GM12878 (cell line): ENCODE measurements around the gene AXIN1. TPM values are rescaled to one million over a fixed set of nuclear protein-coding genes. Genes with fewer than 3 reads are reported as not detected.

Experiments
- ATAC-seq: fragments of 200-7000 bp; cut with Tn5 transposase; 3 replicates; pipeline ENCODE4 v1.9.1; 2020; ENCODE audit warnings: mild to moderate bottlenecking, moderate library complexity
- BruUV-seq: library from RNA; stranded (reverse); fragments of 400-500 nt; replicated peaks from 2 replicates; lab custom pipeline; 2021; lab: Mats Ljungman, UMichigan
- CTCF ChIA-PET: fragments of 300-600 bp; sonication (Branson Sonifier 250); formaldehyde crosslinking; extraction: SDS; loops from one replicate; lab custom pipeline; 2021; ENCODE audit warnings: inconsistent platforms; lab: Yijun Ruan, JAX
- POLR2A ChIA-PET: fragments of 350-600 bp; formaldehyde crosslinking; extraction: SDS; loops from one replicate; lab custom pipeline; 2021; ENCODE audit warnings: inconsistent platforms; lab: Charles Lee
- RAD21 ChIA-PET: fragments of 300-600 bp; sonication (Branson Sonifier 250); formaldehyde crosslinking; loops from one replicate; lab custom pipeline; 2023; ENCODE audit warnings: antibody characterized with exemption; ENCODE audit not compliant: unreplicated experiment; lab: Charles Lee
- SMC1A ChIA-PET: fragments of 300-600 bp; sonication (Branson Sonifier 250); formaldehyde crosslinking; loops from one replicate; lab custom pipeline; 2023; ENCODE audit not compliant: unreplicated experiment, uncharacterized antibody; lab: Charles Lee
- DNase-seq: peaks from one replicate; pipeline ENCODE4 v3.0.0-alpha.2; 2011; ENCODE audit warnings: low read depth, low spot score
- FAIRE-seq: peaks from 3 replicates; lab custom pipeline; 2011; peaks lifted over from hg19 to GRCh38; lab: Jason Lieb, UNC
- H2AFZ ChIP-seq: 2 replicates; pipeline ENCODE4 v1.6.0; 2011; ENCODE audit warnings: low read depth, low read length, control low read depth; ENCODE audit not compliant: control insufficient read depth
- H3K27ac ChIP-seq: 2 replicates; pipeline ENCODE4 v1.5.1; 2011; ENCODE audit warnings: control low read depth; ENCODE audit not compliant: control insufficient read depth, insufficient read depth
- H3K27me3 ChIP-seq, 2 experiments: replicated peaks in 1 of 2; 2 replicates each; pipeline versions ENCODE4 v1.6.0 to v1.6.1; 2011; ENCODE audit warnings: low read length in 1 of 2; ENCODE audit not compliant: control insufficient read depth in 2 of 2, insufficient read depth in 2 of 2
- H3K36me3 ChIP-seq, 2 experiments: 2 replicates each; pipeline ENCODE4 v1.5.1; 2011; ENCODE audit warnings: low read length in 1 of 2; ENCODE audit not compliant: control insufficient read depth in 2 of 2, insufficient read depth in 2 of 2
- H3K4me1 ChIP-seq: 2 replicates; pipeline ENCODE4 v1.6.1; 2011; ENCODE audit warnings: mild to moderate bottlenecking, low read length, moderate library complexity, mixed read lengths; ENCODE audit not compliant: control insufficient read depth, insufficient read depth
- H3K4me2 ChIP-seq: 2 replicates; pipeline ENCODE4 v1.6.0; 2011; ENCODE audit warnings: control low read depth; ENCODE audit not compliant: control insufficient read depth, insufficient read depth
- H3K4me3 ChIP-seq: fragments of 200-600 bp; sonication (generic); 2 replicates; pipeline ENCODE4 v1.5.1; 2016
- H3K79me2 ChIP-seq: 2 replicates; pipeline ENCODE4 v1.6.0; 2011; ENCODE audit warnings: low read length; ENCODE audit not compliant: control insufficient read depth, insufficient read depth
- H3K9ac ChIP-seq: 2 replicates; pipeline ENCODE4 v1.8.0; 2011; ENCODE audit warnings: low read length, control low read depth, mixed read lengths; ENCODE audit not compliant: control insufficient read depth, insufficient read depth
- H3K9me3 ChIP-seq: replicated peaks from 3 replicates; pipeline ENCODE4 v1.5.1; 2011; ENCODE audit warnings: mild to moderate bottlenecking, low read length; ENCODE audit not compliant: control insufficient read depth, insufficient read depth
- H4K20me1 ChIP-seq: 2 replicates; pipeline ENCODE4 v1.6.0; 2011; ENCODE audit not compliant: control insufficient read depth, insufficient read depth
- CBX5 ChIP-seq: sonication (generic); IDR thresholded peaks from 2 replicates; pipeline ENCODE4 v1.6.1; 2016; ENCODE audit warnings: low read depth, moderate library complexity, mild to moderate bottlenecking, inconsistent platforms
- ESRRA ChIP-seq: IDR thresholded peaks from 2 replicates; pipeline ENCODE4 v1.6.1; 2012; ENCODE audit warnings: mild to moderate bottlenecking, low read length, improper control_type of control experiment
- EZH2 ChIP-seq: IDR thresholded peaks from 2 replicates; pipeline ENCODE4 v1.6.1; 2012; ENCODE audit warnings: low read depth, mild to moderate bottlenecking, control low read depth, inconsistent platforms, low read length, borderline replicate concordance; ENCODE audit not compliant: control insufficient read depth
- HDGF ChIP-seq: fragments of 450-650 bp; IDR thresholded peaks from 2 replicates; pipeline ENCODE4 v1.6.1; 2016; ENCODE audit warnings: antibody characterized with exemption
- NR2C1 ChIP-seq: fragments of 450-650 bp; IDR thresholded peaks from 2 replicates; pipeline ENCODE4 v1.6.1; 2017; ENCODE audit warnings: antibody characterized with exemption, mild to moderate bottlenecking, moderate library complexity
- SMAD1 ChIP-seq: fragments of 450-650 bp; IDR thresholded peaks from 2 replicates; pipeline ENCODE4 v1.6.1; 2018; ENCODE audit warnings: mild to moderate bottlenecking, low read depth; ENCODE audit not compliant: partially characterized antibody
- STAT3 ChIP-seq: IDR thresholded peaks from 2 replicates; pipeline ENCODE4 v1.6.1; 2011; ENCODE audit warnings: low read depth, low read length, improper control_type of control experiment
- USF2 ChIP-seq: IDR thresholded peaks from 2 replicates; pipeline ENCODE4 v1.6.1; 2011; ENCODE audit warnings: low read depth, low read length, improper control_type of control experiment, borderline replicate concordance
- ZBTB4 ChIP-seq: fragments of 450-650 bp; formaldehyde crosslinking; IDR thresholded peaks from 2 replicates; pipeline ENCODE4 v1.4.0; 2022; ENCODE audit warnings: mild to moderate bottlenecking, moderate library complexity
- ZNF687 ChIP-seq: fragments of 450-650 bp; IDR thresholded peaks from 2 replicates; pipeline ENCODE4 v1.6.1; 2017; ENCODE audit warnings: mild to moderate bottlenecking, moderate library complexity
- WGBS: methylation state at CpG from one replicate; pipeline ENCODE4 v1.1.6; 2016; ENCODE audit warnings: low lambda C conversion rate; ENCODE audit not compliant: insufficient replicate concordance, insufficient coverage; ENCODE audit errors: missing lambda C conversion rate; 5-methylcytosine and 5-hydroxymethylcytosine counted together
- in situ Hi-C: fragments of 300-500 bp; cut with MboI; formaldehyde crosslinking; loops from 9 replicates; pipeline ENCODE4 v1.14.3; 2018; ENCODE audit warnings: mixed read lengths
- intact Hi-C: fragments of 100-400 bp; cut with micrococcal nuclease; formaldehyde crosslinking; loops from one replicate; pipeline ENCODE4 v1.14.2; 2022; ENCODE audit not compliant: unreplicated experiment
- polyA plus RNA-seq, 11 experiments: library from polyadenylated mRNA; depleted of rRNA in 4 of 11; unstranded in 6 of 11; stranded (reverse) in 5 of 11; fragments of >200 nt; fragmentation: Nextera tagmentation in 4 of 11; fragmentation: Illumina TruSeq in 1 of 11; extraction: Ambion mirVana in 4 of 11; extraction: Trizol in 1 of 11; gene quantifications; 1 replicate in 1 of 11; 2 replicates in 10 of 11; pipeline versions ENCODE4 v1.2.1 to v1.2.3, GENCODE V29; 2011 to 2016; ENCODE audit warnings: inconsistent platforms in 2 of 11, missing spikeins in 2 of 11, low read depth in 1 of 11
- total RNA-seq, 4 experiments: library from RNA; depleted of rRNA in 3 of 4; stranded (reverse); fragments of >200 nt in 3 of 4; fragmentation: Illumina TruSeq in 1 of 4; extraction: Trizol in 1 of 4; gene quantifications; 2 replicates each; pipeline versions ENCODE4 v1.2.1 to v1.2.3, GENCODE V29; 2013 to 2021
- TF ChIP-seq, protein P1 (sequence below): fragments of 450-650 bp; IDR thresholded peaks from 2 replicates; pipeline ENCODE4 v1.6.1; 2016; ENCODE audit warnings: mild to moderate bottlenecking
- TF ChIP-seq, protein P2 (sequence below): IDR thresholded peaks from 2 replicates; pipeline ENCODE4 v1.6.1; 2012; ENCODE audit warnings: low read depth, low read length, improper control_type of control experiment

The AXIN1 gene
- total and polyA plus RNA-seq, 10 of the 15 experiments (the other 5 are each of a cell fraction or from before 2014, with no cell fraction given): 0.26 to 27.1 (median 7.7) TPM

- TF ChIP-seq HDGF (no peak), ZBTB4 (CRISPR knock-in tag) (no peak), STAT3 (no peak), CBX5 (no peak)
- TF ChIP-seq, protein P1, sequence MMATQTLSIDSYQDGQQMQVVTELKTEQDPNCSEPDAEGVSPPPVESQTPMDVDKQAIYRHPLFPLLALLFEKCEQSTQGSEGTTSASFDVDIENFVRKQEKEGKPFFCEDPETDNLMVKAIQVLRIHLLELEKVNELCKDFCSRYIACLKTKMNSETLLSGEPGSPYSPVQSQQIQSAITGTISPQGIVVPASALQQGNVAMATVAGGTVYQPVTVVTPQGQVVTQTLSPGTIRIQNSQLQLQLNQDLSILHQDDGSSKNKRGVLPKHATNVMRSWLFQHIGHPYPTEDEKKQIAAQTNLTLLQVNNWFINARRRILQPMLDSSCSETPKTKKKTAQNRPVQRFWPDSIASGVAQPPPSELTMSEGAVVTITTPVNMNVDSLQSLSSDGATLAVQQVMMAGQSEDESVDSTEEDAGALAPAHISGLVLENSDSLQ: no peak
Observed at GRCh38 chr16:321532-321931, 31.0 kb downstream of the AXIN1 start (continued).

DNA sequence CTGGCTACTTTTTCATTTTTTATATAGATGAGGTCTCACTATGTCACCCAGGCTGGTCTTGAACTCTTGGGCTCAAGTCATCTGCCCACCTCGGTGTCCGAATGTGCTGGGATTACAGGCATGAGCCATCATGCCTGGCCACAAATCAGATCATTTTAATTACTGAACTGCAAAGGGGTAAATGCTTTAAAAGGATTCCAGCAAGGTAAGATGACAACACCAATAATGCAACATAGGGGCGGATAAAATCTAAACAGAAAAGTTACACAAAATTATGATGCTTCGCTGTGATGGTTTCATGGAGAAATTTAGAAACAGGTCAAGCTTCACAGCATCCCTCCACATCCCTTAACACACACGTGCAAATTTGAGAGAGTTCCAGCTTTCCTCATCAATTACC lies 32.3 kb downstream of the AXIN1 start:
- no peak overlapping the region for H3K4me3 ChIP-seq
- in situ Hi-C loops (no loop called here), intact Hi-C loops (no loop called here)
- SMC1A ChIA-PET: interaction anchor here (1.0 kb wide), 1 partner anchor 29 kb away, joined by 3 read pairs; no protein-coding TSS in a partner anchor
- FAIRE-seq (no peak), DNase-seq (no peak), ATAC-seq (no peak)
- no peak overlapping the region for H3K9ac ChIP-seq
- H4K20me1 ChIP-seq: no peaks in the 10 kb centered on the region
- H3K27ac ChIP-seq: no peak overlapping the region
- H3K4me1 ChIP-seq: peaks cover 15% of the 10 kb centered on the region
- H2AFZ ChIP-seq: no peak overlapping the region
- H3K79me2 ChIP-seq: peaks cover 9% of the 10 kb centered on the region
- no TSS peak for BruUV-seq
- no peaks in the 10 kb centered on the region for H3K27me3 ChIP-seq
- POLR2A ChIA-PET: no interaction called here
- H3K36me3 ChIP-seq: peaks cover 3 to 13% of the 10 kb centered on the region in 2 experiments; a peak in 3 of 4 replicates
- RAD21 ChIA-PET: no interaction called here
- WGBS: 94% methylated on average over 5 of the region's 5 CpGs
- CTCF ChIA-PET: no interaction called here
- H3K9me3 ChIP-seq: no peaks in the 10 kb centered on the region
- H3K4me2 ChIP-seq: no peak overlapping the region
- TF ChIP-seq NR2C1: no peak
- TF ChIP-seq, protein P2, sequence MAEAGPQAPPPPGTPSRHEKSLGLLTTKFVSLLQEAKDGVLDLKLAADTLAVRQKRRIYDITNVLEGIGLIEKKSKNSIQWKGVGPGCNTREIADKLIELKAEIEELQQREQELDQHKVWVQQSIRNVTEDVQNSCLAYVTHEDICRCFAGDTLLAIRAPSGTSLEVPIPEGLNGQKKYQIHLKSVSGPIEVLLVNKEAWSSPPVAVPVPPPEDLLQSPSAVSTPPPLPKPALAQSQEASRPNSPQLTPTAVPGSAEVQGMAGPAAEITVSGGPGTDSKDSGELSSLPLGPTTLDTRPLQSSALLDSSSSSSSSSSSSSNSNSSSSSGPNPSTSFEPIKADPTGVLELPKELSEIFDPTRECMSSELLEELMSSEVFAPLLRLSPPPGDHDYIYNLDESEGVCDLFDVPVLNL: no peak
- TF ChIP-seq USF2: no peak
- TF ChIP-seq SMAD1: no peak
- no peak for TF ChIP-seq ZNF687
- TF ChIP-seq EZH2: no peak
- TF ChIP-seq ESRRA: no peak
